Stomach smooth muscle (tissue), 2 donors: ENCODE measurements around the gene PLPP1.
A peak's percentile ranks its signal among the peaks of the same experiment; 100 is the strongest.

ENCODE experiments used
- H3K27ac ChIP-seq: one replicate; pipeline ENCODE4 v1.7.0; 2013; ENCODE audit warnings: mild to moderate bottlenecking, low read length, inconsistent platforms
- H3K27me3 ChIP-seq, 2 donors: one replicate each; pipeline ENCODE4 v1.7.0; 2013; ENCODE audit warnings: low read length in 2 of 2; ENCODE audit not compliant: insufficient read depth in 2 of 2, control insufficient read depth in 1 of 2
- H3K36me3 ChIP-seq, 2 donors: one replicate each; pipeline ENCODE4 v1.7.0; 2013; ENCODE audit warnings: low read length in 2 of 2; ENCODE audit not compliant: control insufficient read depth in 2 of 2, insufficient read depth in 2 of 2
- H3K4me1 ChIP-seq: one replicate; pipeline ENCODE4 v1.7.0; 2013; ENCODE audit warnings: low read length; ENCODE audit not compliant: control insufficient read depth, insufficient read depth
- H3K4me3 ChIP-seq, 2 donors: one replicate each; pipeline ENCODE4 v1.7.0; 2013; ENCODE audit warnings: low read length in 2 of 2
- H3K9ac ChIP-seq, 2 donors: one replicate each; pipeline ENCODE4 v1.7.0; 2013; ENCODE audit warnings: low read length in 2 of 2, mild to moderate bottlenecking in 1 of 2
- H3K9me3 ChIP-seq, 2 donors: one replicate each; pipeline ENCODE4 v1.7.0; 2013; ENCODE audit warnings: low read length in 2 of 2; ENCODE audit not compliant: control insufficient read depth in 2 of 2
- donor health status: healthy.
- donor health status: Pancreatic carcinoma.

Gene PLPP1

GRCh38 chr5:55524816-55525215 lies 9.9 kb downstream of the PLPP1 start:
- H3K27me3 ChIP-seq, result no peaks in the 10 kb centered on the region
- H3K9ac ChIP-seq, result no peak overlapping the region
- no peak overlapping the region for H3K27ac ChIP-seq
- no peaks in the 10 kb centered on the region for H3K4me1 ChIP-seq
- H3K36me3 ChIP-seq, result no peaks in the 10 kb centered on the region
- H3K9me3 ChIP-seq, result no peaks in the 10 kb centered on the region
- no peak overlapping the region for H3K4me3 ChIP-seq

DNA sequence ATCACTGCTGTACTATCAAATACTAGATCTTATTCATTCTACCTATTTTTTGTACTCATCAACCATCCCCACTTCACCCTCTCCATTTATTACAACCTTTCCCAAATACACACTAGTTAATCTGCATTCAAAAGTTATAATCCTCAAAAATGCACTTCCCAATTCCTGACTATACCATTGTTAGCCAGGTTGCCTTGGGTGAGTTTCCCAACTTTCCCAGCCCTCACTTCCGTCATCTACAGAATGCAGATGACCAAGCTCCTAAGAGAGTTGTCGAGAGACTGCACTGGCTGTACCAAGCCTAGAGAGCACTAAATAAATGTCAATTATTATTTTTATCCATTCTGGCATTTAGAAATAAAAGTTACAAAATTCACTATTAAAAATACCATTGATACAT lies 11.5 kb downstream of the PLPP1 start:
- H3K27me3 ChIP-seq, result no peaks in the 10 kb centered on the region
- no peak overlapping the region for H3K4me3 ChIP-seq
- H3K4me1 ChIP-seq, result no peaks in the 10 kb centered on the region
- H3K9me3 ChIP-seq, result no peaks in the 10 kb centered on the region
- H3K27ac ChIP-seq, result no peak overlapping the region
- no peaks in the 10 kb centered on the region for H3K36me3 ChIP-seq
- no peak overlapping the region for H3K9ac ChIP-seq

DNA sequence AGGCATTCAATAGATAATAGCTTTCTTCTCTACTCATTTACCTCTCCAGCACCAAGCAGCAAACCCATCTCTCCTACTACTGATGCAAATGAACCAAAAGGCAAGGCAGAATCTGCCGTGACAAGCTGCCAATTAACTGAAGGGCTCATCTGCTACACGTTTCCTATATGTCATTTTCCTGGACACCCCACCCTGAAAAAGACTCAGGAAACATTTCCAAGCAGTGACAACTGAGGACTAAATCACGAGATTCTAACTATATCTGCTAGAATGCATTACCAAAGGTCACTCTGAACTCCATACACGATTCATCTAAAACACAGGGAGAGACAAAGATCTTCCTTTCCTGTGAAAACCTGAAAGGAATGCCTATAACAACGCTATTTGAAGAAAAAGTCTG lies 12.9 kb downstream of the PLPP1 start:
- H3K36me3 ChIP-seq, result no peaks in the 10 kb centered on the region
- no peaks in the 10 kb centered on the region for H3K27me3 ChIP-seq
- H3K4me3 ChIP-seq, result no peak overlapping the region
- no peak overlapping the region for H3K9ac ChIP-seq
- H3K9me3 ChIP-seq, result no peaks in the 10 kb centered on the region
- H3K27ac ChIP-seq, result no peak overlapping the region
- H3K4me1 ChIP-seq, result no peaks in the 10 kb centered on the region

DNA sequence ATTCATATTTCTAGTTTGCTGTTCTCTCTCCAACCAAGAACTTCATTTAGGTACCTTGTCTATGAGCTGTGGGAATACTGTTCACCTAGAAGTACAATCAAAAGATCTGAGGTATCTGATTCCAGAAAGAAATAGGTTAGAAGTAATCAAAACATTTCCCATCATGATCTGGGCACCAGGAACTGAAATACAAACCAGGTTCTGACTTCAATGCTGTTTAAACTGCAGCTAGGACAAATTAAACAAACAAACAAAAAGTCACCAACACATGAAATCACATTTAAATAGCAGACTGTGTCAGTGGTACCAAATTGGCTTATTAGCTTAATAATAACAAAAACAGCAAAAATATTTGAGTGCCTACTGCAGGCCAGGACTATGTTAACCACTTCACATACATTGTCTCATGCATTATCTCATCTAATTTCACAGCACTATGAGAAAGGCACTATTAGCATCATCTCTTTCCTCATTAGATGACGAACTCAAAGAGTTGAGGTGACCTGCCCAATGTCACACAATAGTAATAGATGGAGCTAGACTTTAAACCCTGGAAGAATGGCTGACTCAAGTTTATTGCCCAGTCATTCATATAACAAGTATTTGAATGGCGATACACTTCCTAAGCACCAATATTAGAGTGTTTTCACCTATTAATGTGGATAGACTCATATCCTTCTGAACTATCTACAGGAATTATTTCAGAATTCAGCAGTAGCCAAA lies 14.5 kb downstream of the PLPP1 start:
- H3K9ac ChIP-seq, result no peak overlapping the region
- no peak overlapping the region for H3K27ac ChIP-seq
- no peaks in the 10 kb centered on the region for H3K4me1 ChIP-seq
- no peaks in the 10 kb centered on the region for H3K9me3 ChIP-seq
- H3K4me3 ChIP-seq, result no peak overlapping the region
- no peaks in the 10 kb centered on the region for H3K36me3 ChIP-seq
- no peaks in the 10 kb centered on the region for H3K27me3 ChIP-seq

DNA sequence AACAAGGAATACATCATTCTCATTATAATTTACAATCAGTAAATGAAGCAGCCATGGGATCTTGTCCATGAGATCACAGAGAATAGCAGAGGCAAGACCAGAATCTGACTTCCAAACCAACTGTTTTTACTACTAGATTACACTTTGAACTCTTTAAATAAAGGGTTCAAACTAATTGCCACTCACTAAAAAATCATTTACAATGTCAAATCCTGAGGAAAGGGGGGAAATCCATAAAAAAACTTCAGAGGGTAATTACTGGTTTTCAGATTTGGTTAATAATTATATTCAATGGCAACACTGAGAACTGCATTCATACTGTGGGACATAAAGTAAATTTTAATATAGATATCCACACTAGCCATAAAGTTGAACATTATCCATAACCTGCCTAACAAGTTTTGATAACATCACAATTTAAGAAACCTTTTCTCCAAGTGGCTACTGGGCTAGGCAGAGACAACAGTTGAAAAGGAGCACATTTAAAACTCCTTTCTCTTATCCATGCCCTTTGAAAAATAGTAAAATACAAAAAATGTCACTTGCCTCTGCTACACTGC lies 15.9 kb downstream of the PLPP1 start:
- H3K4me3 ChIP-seq, result no peak overlapping the region
- no peaks in the 10 kb centered on the region for H3K27me3 ChIP-seq
- H3K9ac ChIP-seq, result no peak overlapping the region
- H3K36me3 ChIP-seq, result no peaks in the 10 kb centered on the region
- H3K4me1 ChIP-seq, result no peaks in the 10 kb centered on the region
- H3K27ac ChIP-seq, result no peak overlapping the region
- no peaks in the 10 kb centered on the region for H3K9me3 ChIP-seq

- Histone ChIP-seq H3K27ac (no peak overlapping the region), H3K9me3 (no peaks in the 10 kb centered on the region), H3K27me3 (no peaks in the 10 kb centered on the region), H3K4me3 (no peak overlapping the region), H3K36me3 (no peaks in the 10 kb centered on the region), H3K9ac (no peak overlapping the region), H3K4me1 (no peaks in the 10 kb centered on the region)
These were observed 17.0 kb downstream of the PLPP1 start for GRCh38 chr5:55517804-55518203.

DNA sequence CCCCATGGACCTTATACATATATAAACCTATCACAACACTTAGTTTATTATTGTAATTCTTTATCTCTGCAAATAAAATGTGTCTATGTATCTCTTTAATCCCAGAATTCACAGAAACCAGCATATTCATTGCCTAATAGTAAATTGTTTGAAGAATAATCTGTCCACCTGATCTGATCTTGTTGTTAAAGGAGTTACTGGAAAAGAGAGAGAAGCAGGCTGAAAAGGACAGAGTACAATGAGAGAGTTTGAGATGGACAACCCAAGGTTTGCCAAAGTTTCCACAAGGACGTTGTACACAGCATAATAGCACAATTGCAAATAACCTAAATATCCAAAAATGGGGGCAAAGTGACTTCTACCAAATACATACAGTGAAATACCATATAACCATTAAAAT lies 23.8 kb downstream of the PLPP1 start:
- no peak overlapping the region for H3K9ac ChIP-seq
- no peak overlapping the region for H3K27ac ChIP-seq
- H3K27me3 ChIP-seq, result no peaks in the 10 kb centered on the region
- no peaks in the 10 kb centered on the region for H3K36me3 ChIP-seq
- no peaks in the 10 kb centered on the region for H3K9me3 ChIP-seq
- no peak overlapping the region for H3K4me3 ChIP-seq
- H3K4me1 ChIP-seq, result no peaks in the 10 kb centered on the region

- Histone ChIP-seq H3K36me3 (no peaks in the 10 kb centered on the region), H3K27ac (no peak overlapping the region), H3K4me3 (no peak overlapping the region), H3K4me1 (no peaks in the 10 kb centered on the region), H3K9me3 (no peaks in the 10 kb centered on the region), H3K9ac (no peak overlapping the region), H3K27me3 (no peaks in the 10 kb centered on the region)
These were observed 24.3 kb downstream of the PLPP1 start for GRCh38 chr5:55510523-55510880.

DNA sequence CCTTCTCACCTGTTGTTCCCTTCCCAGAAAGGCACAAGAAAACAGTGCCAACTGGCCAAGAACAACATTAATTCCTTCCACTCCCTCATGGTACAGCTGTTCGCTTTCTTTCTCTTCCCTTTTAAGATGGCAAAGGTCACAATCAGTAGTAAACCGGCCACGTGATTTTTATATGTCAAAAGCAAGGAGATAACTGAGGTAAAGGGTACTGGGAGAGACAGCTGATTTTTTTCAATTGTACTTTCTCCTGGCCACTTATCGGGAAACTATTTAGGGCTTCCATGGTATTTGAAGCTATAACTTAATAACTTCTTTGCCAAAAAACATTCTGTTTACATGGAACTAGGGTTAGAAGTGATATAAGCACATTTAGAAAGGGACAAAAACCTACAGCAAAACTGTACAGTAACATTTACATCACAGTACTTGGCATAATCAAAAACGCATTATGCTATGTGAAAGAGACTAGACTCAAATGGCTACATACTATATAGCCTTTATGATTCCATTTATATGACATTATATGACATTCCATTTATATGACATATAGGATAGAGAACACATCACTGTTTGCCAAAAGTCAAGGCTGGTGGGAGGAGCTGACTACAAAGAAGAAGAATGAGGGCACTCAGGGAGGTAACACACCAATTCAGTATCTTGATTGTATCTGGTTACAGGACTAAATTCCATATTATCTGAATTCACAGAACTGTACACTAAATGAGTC lies 24.8 kb downstream of the PLPP1 start:
- no peaks in the 10 kb centered on the region for H3K9me3 ChIP-seq
- H3K9ac ChIP-seq, result no peak overlapping the region
- no peaks in the 10 kb centered on the region for H3K36me3 ChIP-seq
- H3K4me1 ChIP-seq, result no peaks in the 10 kb centered on the region
- H3K4me3 ChIP-seq, result peak overlapping the region in 1 of 2 donors; percentile 13
- no peak overlapping the region for H3K27ac ChIP-seq
- H3K27me3 ChIP-seq, result no peaks in the 10 kb centered on the region

- Histone ChIP-seq H3K4me3 (no peak overlapping the region), H3K27ac (no peak overlapping the region), H3K27me3 (no peaks in the 10 kb centered on the region), H3K36me3 (no peaks in the 10 kb centered on the region), H3K9ac (no peak overlapping the region), H3K4me1 (no peaks in the 10 kb centered on the region), H3K9me3 (no peaks in the 10 kb centered on the region)
These were observed 25.7 kb downstream of the PLPP1 start for GRCh38 chr5:55509097-55509496.

GRCh38 chr5:55507574-55507973 lies 27.2 kb downstream of the PLPP1 start:
- H3K4me1 ChIP-seq, result no peaks in the 10 kb centered on the region

More at GRCh38 chr5:55507574-55507973, 27.2 kb downstream of the PLPP1 start:
- H3K36me3 ChIP-seq, result no peaks in the 10 kb centered on the region
- H3K27me3 ChIP-seq, result no peaks in the 10 kb centered on the region
- no peaks in the 10 kb centered on the region for H3K9me3 ChIP-seq
- no peak overlapping the region for H3K4me3 ChIP-seq
- no peak overlapping the region for H3K27ac ChIP-seq
- H3K9ac ChIP-seq, result no peak overlapping the region
